Liver (tissue), 9 donors: ENCODE data around the gene DCAF4. TPM values are rescaled to one million over a fixed set of nuclear protein-coding genes. Genes with fewer than 3 reads are reported as not detected.

ENCODE experiments used
- DNase-seq: peaks from one replicate; pipeline ENCODE4 v3.0.0-alpha.2; 2017; ENCODE audit warnings: low spot score
- H3K27ac ChIP-seq, 2 donors: one replicate each; pipeline ENCODE4 v1.7.0; 2013; ENCODE audit warnings: inconsistent platforms in 2 of 2, low read length in 2 of 2, control low read depth in 1 of 2, low read depth in 1 of 2, mild to moderate bottlenecking in 1 of 2
- H3K27me3 ChIP-seq, 4 donors: one replicate each; pipeline versions ENCODE4 v1.6.1 to v1.7.0; 2013; ENCODE audit warnings: low read length in 3 of 4, inconsistent platforms in 1 of 4, mild to moderate bottlenecking in 1 of 4, moderate library complexity in 1 of 4; ENCODE audit not compliant: control insufficient read depth in 4 of 4, insufficient read depth in 4 of 4
- H3K36me3 ChIP-seq, 4 donors: one replicate each; pipeline versions ENCODE4 v1.6.1 to v1.7.0; 2013; ENCODE audit warnings: low read length in 3 of 4, mild to moderate bottlenecking in 3 of 4, low read depth in 1 of 4, moderate library complexity in 1 of 4; ENCODE audit not compliant: control insufficient read depth in 4 of 4, insufficient read depth in 3 of 4
- H3K4me1 ChIP-seq, 4 donors: one replicate each; pipeline versions ENCODE4 v1.6.1 to v1.7.0; 2013; ENCODE audit warnings: low read length in 3 of 4, mild to moderate bottlenecking in 3 of 4, moderate library complexity in 1 of 4; ENCODE audit not compliant: control insufficient read depth in 4 of 4, insufficient read depth in 4 of 4
- H3K4me3 ChIP-seq, 3 donors: one replicate each; pipeline versions ENCODE4 v1.6.1 to v1.7.0; 2013; ENCODE audit warnings: low read length in 3 of 3, control low read depth in 1 of 3, low read depth in 1 of 3, mild to moderate bottlenecking in 1 of 3
- H3K9ac ChIP-seq, 2 donors: one replicate each; pipeline ENCODE4 v1.7.0; 2013; ENCODE audit warnings: low read length in 2 of 2, mild to moderate bottlenecking in 2 of 2, moderate library complexity in 2 of 2, control low read depth in 1 of 2, low read depth in 1 of 2
- H3K9me3 ChIP-seq, 4 donors: one replicate each; pipeline versions ENCODE4 v1.6.1 to v1.7.0; 2013; ENCODE audit warnings: low read length in 3 of 4; ENCODE audit not compliant: control insufficient read depth in 4 of 4
- ATF3 ChIP-seq: IDR thresholded peaks from 2 replicates; pipeline ENCODE4 v1.6.1; 2016; ENCODE audit warnings: antibody characterized with exemption
- FOXA1 ChIP-seq: IDR thresholded peaks from 2 replicates; pipeline ENCODE4 v1.6.1; 2016; ENCODE audit warnings: antibody characterized with exemption
- FOXA2 ChIP-seq: IDR thresholded peaks from 2 replicates; pipeline ENCODE4 v1.6.1; 2016; ENCODE audit warnings: antibody characterized with exemption
- HNF4G ChIP-seq: IDR thresholded peaks from 2 replicates; pipeline ENCODE4 v1.6.1; 2016; ENCODE audit warnings: antibody characterized with exemption
- JUND ChIP-seq, 2 donors: IDR thresholded peaks; 2 replicates each; pipeline ENCODE4 v1.6.1; 2016; ENCODE audit warnings: antibody characterized with exemption in 2 of 2
- MAX ChIP-seq: IDR thresholded peaks from 2 replicates; pipeline ENCODE4 v1.6.1; 2016; ENCODE audit warnings: antibody characterized with exemption
- NR2F2 ChIP-seq: IDR thresholded peaks from 2 replicates; pipeline ENCODE4 v1.6.1; 2016; ENCODE audit warnings: antibody characterized with exemption
- RAD21 ChIP-seq, 2 donors: IDR thresholded peaks; 2 replicates each; pipeline ENCODE4 v1.6.1; 2016; ENCODE audit warnings: antibody characterized with exemption in 2 of 2, mild to moderate bottlenecking in 2 of 2
- REST ChIP-seq: IDR thresholded peaks from 2 replicates; pipeline ENCODE4 v1.6.1; 2016; ENCODE audit warnings: antibody characterized with exemption, mild to moderate bottlenecking
- RXRA ChIP-seq, 2 donors: IDR thresholded peaks; 2 replicates each; pipeline ENCODE4 v1.6.1; 2017 to 2018; ENCODE audit warnings: antibody characterized with exemption in 2 of 2, mild to moderate bottlenecking in 1 of 2
- TAF1 ChIP-seq: conservative IDR thresholded peaks from 2 replicates; pipeline ENCODE4 v1.6.1; 2016; ENCODE audit warnings: antibody characterized with exemption, mild to moderate bottlenecking
- YY1 ChIP-seq: IDR thresholded peaks from 2 replicates; pipeline ENCODE4 v1.6.1; 2016; ENCODE audit warnings: antibody characterized with exemption, mild to moderate bottlenecking
- ZBTB33 ChIP-seq: IDR thresholded peaks from 2 replicates; pipeline ENCODE4 v1.6.1; 2016; ENCODE audit warnings: antibody characterized with exemption
- WGBS: extraction: QIAGEN DNeasy Blood & Tissue Kit; methylation state at CpG from one replicate; pipeline ENCODE4 v1.1.7; 2013; 5-methylcytosine and 5-hydroxymethylcytosine counted together
- polyA plus RNA-seq, 2 donors: library from polyadenylated mRNA; stranded (reverse) in 1 of 2; unstranded in 1 of 2; fragments of 200-250 nt in 1 of 2; fragments of >200 nt in 1 of 2; fragmentation: Nextera tagmentation in 1 of 2; extraction: Ambion mirVana in 1 of 2; gene quantifications; one replicate each; pipeline versions ENCODE4 v1.2.1 to v1.2.3, GENCODE V29; 2013 to 2015
- total RNA-seq, 2 donors: library from RNA; depleted of rRNA; stranded (reverse); fragments of >200 nt; gene quantifications; one replicate each; pipeline ENCODE4 v1.2.3, GENCODE V29; 2014
- donor health status: healthy.
- donor health status: healthy.
- donor health status: healthy.
- donor health status: healthy.
- donor health status: healthy.

DCAF4 gene
- total and polyA plus RNA-seq, 4 donors: 3.5 to 11.0 (median 6.1) TPM

- no peak for TF ChIP-seq ZBTB33
- no peak for TF ChIP-seq ATF3
- TF ChIP-seq REST: no peak
- TF ChIP-seq HNF4G: no peak
- no peak for TF ChIP-seq RXRA (IDR thresholded peaks at IDR 0.05)
- TF ChIP-seq JUND (IDR thresholded peaks at IDR 0.05): no peak
- no peak for TF ChIP-seq NR2F2
- no peak for TF ChIP-seq RAD21 (IDR thresholded peaks at IDR 0.05)
- no peak for TF ChIP-seq YY1
- TF ChIP-seq MAX: no peak
- TF ChIP-seq FOXA2: no peak
- TF ChIP-seq FOXA1: no peak
- Histone ChIP-seq H3K9me3 (no peaks in the 10 kb centered on the region), H3K27ac (no peak overlapping the region), H3K36me3 (no peaks in the 10 kb centered on the region), H3K9ac (no peak overlapping the region), H3K4me1 (peaks cover 0 to 10% (median 5%) of the 10 kb centered on the region in 4 donors), H3K27me3 (no peaks in the 10 kb centered on the region), H3K4me3 (no peak overlapping the region)
- 97% methylated on average over 43 of the region's 43 CpGs for WGBS
- DNase-seq: no peak
Observed at GRCh38 chr14:72929316-72930080, 3.2 kb downstream of the DCAF4 start.

GRCh38 chr14:72932893-72933292, 6.6 kb downstream of the DCAF4 start:
- H3K36me3 ChIP-seq: peaks cover 0 to 2% (median under 1%) of the 10 kb centered on the region in 4 donors
- no peak for TF ChIP-seq ATF3
- no peak for TF ChIP-seq TAF1
- TF ChIP-seq NR2F2: no peak
- no peak for TF ChIP-seq RAD21 (IDR thresholded peaks at IDR 0.05)
- no peak for TF ChIP-seq RXRA (IDR thresholded peaks at IDR 0.05)
- no peak for TF ChIP-seq HNF4G
- H3K9me3 ChIP-seq: no peaks in the 10 kb centered on the region
- no peaks in the 10 kb centered on the region for H3K27me3 ChIP-seq
- H3K4me3 ChIP-seq: no peak overlapping the region
- H3K4me1 ChIP-seq: no peaks in the 10 kb centered on the region
- no peak overlapping the region for H3K9ac ChIP-seq
- WGBS: 89% methylated on average over 7 of the region's 7 CpGs
- DNase-seq: no peak
- H3K27ac ChIP-seq: no peak overlapping the region
